ENCODE measurements around the gene VLDLR.
A peak's percentile ranks its signal among the peaks of the same experiment; 100 is the strongest.
"Not testable (repeated sequence)": the region's sequence is repeated elsewhere in the genome, so short reads cannot be mapped to it uniquely, and the experiment has no call there.

Gene VLDLR

DNA sequence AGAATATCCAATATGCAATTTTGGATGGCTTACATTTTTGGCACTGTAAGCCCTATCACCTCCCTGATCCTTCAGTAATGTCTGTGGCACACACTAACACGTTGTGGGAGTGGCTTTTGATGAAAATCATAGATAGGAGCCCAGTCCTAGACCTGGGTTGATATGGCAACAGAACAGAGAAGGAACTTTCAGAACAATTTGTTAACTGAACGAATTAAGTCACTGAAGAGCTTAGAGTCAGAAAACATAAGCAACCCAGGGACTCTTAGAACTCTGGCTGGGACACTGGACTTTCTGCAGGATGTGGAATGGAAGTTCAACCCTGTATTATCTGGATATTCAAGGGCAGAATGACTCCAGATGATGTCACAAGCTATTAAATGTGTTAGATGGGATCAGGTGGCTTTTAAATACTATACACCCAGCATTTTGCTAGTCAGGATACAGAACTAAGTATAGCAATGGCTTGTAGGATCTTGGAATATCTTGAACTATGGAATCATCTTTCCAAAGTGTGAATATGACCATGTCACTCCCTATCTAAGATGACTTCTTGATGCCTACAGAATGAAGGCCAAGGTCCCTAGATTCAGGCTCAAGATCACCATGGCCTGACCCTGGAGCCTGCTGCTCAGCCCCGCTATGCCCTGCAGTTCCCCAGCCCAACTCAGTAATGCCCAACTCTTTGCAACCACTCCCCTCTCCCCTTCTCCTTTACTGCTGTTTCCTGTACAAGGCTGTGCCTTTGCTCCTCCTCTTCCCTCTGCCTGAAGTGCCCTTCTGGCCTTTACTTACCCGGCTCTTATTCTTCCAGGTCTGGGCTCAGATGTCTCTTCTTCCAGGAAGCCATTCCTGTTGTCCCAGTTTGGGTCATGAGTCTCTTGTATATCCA lies 42.8 kb downstream of the VLDLR start:
- DNase-seq: no peak

DNA sequence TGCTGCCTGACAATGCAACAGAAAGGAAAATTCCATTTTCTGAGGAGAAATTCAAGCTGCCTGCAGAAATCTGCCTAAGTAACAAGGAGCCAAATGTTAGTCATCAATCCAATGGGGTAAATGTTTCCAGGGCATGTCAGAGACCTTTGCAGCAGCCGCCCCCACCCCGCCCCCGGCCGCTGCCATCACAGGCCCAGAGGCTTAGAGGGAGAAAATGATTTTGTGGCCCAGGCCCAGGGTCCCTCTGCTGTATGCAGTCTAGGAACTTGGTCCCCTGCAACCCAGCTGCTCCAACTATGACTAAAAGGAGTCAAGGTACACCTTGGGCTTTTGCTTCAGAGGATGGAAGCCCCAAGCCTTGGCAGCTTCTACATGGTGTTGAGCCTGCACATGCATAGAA lies 45.0 kb downstream of the VLDLR start:
- DNase-seq: no peak

DNA sequence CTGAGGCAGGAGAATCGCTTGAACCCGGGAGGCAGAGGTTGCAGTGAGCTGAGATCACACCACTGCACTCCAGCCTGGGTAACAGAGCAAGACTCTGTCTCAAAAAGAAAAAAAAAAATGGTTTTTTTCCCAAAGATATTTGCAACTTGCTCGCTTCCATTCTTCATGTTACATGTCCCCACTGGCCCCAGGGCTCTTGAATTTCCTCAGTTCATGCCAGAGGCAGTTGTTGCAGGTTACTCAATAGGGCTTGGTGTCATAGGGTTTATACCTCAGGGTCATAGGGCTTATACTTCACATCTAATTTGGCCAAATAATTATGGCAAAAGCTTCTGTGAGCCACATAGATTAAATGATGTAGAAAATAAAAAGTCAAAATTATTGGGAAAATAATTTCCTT lies 51.6 kb downstream of the VLDLR start:
- no peak for DNase-seq

DNA sequence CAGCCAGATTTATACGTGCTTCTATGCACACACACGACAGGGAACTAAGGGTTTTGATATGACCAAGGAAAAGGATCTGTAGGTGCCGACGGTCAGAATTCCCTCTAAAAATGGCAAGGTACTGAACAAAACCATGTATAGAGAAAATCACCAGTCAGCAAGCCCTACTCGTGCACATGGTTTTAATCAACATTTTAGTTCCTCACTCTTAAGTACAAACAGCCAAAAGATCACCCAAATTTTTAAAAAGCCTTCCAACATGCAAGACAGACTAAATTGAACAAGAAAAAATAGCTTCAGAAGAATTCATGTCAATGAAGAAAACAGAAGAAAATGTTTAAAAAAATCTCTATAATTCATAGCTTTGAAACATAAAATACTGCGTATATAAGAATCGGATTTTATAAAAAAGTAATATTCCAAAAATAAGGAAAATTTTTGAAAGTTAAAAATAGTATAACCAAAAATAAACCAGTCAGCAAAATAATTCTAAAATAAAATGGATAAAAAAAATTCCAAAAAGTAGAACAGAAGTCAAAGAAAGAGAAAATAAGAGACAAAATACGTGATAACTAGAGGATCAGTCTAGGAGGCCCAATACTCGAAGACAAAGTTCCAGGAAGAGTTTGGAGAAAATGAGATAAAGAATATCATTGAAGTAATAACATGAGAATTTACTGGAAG lies 52.7 kb downstream of the VLDLR start:
- DNase-seq: no peak

DNA sequence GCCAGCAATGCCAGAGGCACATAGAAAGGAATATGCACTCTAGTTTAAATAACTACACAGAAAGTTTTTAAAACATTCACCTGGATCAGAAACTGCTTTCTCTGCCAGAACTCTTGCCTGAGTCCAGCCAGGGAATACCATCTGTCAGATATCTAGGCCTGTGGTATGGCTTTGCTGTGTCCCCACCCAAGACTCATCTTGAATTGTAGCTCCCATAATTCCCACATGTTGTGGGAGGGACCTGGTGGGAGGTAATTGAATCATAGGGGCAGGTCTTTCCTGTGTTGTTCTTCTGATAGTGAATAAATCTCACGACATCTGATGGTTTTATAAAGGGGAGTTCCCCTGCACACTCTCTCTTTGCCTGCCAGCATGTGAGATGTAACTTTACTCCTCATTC lies 54.2 kb downstream of the VLDLR start:
- no peak for DNase-seq

DNA sequence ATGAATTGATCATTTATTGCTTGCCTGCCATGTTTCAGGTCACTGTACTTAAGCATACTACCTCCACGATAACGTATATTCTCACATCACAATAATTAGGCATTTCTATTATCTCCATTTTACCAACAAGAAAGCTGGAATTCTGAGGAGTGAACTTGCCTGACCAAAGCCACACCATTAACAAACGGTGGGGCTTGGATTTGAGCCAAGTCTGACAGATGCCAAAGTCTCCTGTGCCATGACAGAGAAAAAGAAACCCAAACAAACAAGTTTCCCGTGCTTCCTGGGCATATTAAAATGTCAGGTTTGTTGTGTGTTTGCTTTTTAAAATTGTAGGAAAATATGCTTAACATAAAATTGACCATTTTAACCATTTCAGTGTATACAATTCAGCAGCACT lies 54.9 kb downstream of the VLDLR start:
- peak; percentile 47 for DNase-seq

DNA sequence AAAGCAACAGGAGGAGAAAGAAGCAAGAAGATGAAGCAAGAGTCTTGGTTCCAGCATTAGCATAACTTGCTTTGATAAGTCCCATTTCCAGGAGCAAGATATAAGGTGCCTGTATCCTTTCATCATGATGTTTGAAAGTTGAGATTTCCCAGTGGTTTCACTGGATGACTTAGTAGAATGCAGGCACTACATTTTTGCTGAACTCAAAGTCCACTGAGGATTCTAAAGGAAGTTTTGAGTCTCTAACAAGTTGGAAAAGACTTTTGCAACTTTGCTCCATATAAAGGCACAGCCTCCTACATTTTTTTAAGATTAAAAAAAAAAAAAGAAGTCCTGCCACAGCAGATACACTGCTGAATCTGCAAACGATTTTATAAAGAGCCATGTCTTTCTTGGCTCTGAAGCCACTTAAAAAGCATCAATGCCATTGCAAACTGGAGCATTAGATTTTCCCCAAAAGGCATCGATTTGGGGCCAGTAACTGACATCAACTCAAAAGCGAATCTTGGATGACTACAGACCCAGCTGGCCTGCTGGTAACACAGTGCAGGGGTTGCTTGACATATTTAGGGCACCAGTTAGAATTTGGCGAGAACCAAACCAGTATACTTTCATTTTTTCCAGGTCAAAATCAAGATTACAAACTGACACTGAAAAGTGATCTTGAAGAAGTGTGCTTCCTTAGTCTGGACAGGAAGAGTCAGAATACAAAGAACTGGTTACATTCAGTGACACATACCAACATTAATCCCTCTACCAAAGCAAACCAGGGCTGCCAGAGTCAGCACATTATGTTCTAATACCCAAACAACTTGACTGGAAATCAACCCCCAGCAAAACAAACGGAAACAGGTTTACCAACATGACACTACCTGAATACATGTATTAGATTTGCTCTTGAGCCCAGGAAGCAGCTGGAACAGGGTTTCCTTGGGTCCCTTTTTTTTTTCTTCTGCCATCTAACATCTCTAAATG lies 56.6 kb downstream of the VLDLR start:
- peak; percentile 1 for DNase-seq

DNA sequence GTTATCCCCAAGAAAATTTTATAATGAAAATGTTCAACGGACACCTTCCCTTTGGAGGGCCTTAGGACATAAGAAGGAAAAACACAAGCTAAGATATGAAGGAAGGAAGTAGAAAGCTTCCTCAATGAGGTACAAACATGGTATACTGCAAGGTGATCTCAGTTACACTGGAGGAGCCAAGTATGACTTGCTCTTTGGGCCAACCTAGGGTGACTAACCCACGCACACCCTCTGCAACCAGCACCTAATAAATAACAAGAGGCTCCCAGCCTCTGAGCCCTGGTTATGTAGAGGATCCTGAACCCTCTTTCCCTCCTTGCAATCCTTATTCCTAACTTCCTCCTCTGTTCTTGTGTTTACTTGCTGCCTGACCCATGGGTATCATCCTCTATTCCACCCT lies 57.4 kb downstream of the VLDLR start:
- no peak for DNase-seq

DNA sequence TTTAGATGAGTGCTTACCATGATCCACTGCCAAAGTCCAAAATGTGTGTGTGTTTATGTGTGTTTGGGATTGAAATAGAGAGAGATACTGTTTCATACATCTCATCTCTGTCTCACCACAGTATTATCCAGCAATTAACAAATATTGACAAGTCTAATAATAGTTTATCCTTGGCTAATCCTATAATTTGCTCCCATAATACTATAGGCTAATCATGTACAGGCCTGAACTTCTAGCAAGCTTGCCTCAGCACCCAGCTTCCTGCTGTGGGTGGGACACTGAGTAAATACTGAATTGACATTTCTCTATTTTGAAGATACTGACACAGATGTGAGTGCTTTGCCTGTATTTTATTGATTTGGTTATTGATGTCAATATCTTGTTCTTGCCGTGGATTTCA lies 60.4 kb downstream of the VLDLR start:
- DNase-seq: peak; percentile 74

DNA sequence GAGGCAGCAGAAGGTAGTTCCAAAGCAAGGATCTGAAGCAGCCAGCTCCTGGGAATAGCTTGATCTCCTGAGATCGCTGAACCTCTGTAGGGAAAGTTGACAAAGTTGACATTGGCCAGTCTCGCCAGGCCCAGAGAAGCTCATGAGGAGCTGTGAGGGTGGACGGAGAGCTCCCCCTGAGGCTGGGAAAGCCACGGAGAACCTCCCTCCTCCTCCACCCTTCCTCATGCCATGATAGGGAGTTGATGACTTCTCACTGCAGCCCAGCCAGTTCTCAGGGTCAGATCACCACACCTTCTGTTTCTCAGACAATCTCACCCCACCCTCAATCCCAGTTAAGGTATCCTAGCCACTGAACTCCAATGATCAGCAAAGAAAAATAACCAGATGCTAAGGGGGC lies 65.3 kb downstream of the VLDLR start:
- no peak for DNase-seq

DNA sequence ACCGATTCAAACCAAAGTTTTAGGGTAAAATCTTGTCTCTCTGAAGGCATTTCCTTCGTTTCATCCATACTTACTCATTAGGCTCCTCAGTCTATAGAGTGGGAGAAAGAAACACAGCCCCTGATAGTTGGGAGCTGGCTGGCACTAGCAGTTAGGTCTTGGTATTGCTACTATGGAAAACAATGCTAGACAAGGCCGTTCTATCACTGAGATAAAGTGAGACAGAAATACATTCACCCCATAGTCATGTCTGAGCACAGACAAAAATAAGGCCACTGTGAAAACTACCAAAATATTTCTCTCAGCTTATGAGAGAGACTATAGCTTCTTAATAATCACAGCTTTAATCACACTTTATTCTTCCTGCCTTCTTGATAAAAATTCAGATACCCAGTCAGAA lies 67.0 kb downstream of the VLDLR start:
- no peak for DNase-seq

DNA sequence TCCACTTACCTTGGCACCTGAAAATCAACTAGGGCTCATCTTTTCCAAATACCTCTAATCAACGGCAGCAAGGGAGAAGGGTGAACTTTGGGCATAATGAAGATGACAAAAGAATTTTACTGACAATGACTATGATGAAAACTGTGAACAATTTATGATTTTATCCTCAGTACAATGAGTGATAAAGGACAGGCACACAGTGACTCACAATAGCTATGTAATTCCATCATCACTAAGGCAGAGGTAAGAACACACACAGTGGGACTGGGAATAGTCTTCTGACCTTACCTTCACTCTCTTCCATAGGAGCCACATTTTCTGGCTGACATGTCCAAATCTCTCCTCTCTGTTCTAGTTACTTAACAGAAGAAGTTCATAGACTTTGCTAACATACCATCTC lies 69.6 kb downstream of the VLDLR start:
- DNase-seq: no peak

DNA sequence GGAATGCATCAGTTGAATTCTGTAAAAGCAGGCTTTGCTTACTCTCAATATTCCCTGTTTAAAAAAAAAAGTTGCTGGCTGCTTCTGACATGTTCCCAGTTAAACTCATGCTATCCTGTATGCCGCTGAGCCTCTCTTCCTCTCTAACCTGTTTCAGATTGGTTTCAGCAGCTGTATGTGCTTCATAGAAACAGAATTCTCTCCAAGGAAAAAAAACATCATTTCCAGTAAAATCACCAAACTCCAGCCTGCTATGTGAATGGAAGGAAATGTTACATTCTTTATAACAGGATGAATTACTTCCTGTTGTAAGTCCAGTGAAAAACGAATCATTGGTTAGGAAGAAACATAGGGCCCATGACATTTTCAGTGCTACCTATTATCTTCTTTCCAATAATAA lies 70.0 kb downstream of the VLDLR start:
- DNase-seq: no peak

DNA sequence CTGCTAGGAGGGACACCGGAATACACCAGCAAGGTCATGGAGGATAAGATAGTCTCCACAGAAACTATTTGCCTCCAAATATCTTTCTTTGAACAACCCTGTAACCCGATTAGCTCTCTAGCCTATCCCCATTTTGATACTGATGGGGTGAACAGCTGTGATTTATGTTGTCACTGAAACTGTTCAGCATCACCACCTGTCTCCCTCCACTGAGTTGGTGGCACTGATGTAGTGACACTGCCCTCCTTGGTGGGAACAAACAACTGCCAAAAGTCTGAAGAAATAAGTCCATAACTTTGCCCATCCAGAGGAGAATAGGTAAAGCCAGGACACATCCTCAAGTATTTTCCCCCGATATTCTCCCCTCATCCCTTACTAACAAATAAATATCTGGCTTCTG lies 71.5 kb downstream of the VLDLR start:
- no peak for DNase-seq

DNA sequence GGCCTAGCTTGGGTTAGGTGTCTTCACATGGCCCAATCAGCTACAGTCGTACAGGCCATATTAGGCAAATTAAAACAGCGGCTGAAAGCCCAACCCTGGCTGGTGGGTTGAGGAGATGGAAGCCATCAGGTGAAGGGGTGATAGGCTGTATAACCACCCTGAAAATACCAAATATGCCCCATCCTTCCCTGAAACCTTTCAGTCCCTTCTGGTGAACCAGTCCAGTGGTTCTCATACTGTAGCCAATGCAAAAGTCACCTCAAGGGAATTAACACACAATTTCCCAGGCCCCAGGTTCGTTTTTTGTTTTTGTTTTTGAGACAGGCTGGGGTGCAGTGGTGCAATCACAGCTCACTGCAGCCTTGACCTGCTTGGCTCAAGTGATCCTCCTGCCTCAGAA lies 75.9 kb downstream of the VLDLR start:
- no peak for DNase-seq

DNA sequence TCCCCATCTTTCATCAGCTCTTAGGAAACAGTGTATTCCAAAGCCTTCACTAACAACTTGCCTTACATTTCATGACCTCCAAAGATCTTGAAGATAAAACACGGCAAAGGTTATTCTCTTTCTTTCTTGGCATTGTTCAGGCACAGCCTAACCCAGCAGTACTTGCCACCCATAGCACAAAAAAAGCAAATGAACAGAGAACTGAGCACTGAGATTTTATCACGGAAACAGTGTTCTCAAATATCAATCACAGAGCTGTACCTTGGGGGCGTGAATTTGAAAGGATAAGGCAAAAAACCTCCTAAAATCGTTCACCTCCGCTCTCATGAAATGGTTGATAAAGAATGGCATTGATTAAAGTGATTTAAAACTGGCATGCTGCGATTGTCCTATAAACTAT lies 78.8 kb downstream of the VLDLR start:
- DNase-seq: no peak

DNA sequence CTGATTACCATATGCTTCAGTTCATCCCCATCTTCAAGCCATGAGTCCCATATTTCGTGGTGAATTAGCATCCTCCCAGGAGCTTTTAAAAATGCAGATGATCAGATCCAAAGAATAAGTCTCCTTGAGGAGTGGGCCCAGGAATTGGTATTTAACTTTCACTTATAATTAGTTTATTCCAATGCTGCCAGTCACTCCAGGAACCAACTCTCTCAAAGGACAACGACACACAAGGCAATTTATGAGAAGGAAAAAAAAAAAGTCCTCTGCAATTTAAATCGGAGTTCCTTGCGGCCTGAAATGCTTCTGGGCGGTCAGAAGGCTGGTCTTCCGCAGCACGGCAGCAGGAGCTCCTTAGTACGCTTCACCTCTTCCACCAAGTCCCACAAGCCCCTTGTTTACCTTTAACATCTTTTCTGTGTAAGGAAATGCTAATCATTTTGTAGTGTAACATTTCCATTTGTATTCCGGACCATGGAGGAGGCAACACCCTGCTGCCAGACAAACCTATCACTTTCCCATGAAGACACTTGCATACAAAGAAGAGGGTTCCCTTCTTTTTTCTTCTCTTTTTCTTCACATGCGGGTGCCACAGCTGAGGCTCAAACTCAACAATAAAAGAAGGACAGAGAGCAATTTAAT lies 79.4 kb downstream of the VLDLR start:
- no peak for DNase-seq

DNA sequence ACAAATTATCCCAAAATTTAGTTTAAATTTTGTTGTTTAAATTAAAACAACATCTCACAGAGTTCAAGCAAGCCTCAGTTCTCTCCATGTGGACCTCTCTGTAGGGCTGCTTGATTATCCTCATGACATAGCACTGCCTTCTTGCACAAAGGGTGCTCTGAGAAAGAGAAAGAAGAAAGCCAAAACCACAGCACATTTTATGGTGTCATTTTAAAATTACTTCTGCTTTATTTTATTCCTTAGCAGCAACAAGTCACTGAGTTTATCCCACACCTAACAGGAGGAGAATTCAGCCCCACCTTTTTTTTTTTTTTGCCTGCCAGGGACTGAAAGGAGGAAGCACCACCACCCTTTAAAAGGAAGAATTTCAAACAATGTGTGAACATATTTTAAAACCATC lies 82.9 kb downstream of the VLDLR start:
- no peak for DNase-seq

DNA sequence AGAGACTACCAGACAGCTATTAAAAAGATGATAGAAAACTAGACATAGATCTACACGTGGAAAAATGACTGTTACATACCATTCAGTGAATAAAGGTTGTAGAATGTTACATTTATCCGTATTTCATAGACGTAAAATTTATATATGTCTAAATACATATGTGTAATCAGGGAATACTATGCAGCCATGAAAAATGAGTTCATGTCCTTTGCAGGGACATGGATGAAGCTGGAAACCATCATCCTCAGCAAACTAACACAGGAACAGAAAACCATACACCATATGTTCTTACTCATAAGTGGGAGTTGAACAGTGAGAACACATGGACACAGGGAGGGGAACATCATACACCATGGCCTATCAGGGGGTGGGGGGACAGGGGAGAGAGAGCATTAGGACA lies 85.7 kb downstream of the VLDLR start:
- DNase-seq: not testable (repeated sequence)
